Endothelial cell of umbilical vein (primary cell): ENCODE results near the gene TCF7L2. TPM values are rescaled to one million over a fixed set of nuclear protein-coding genes. Genes with fewer than 3 reads are reported as not detected.

Experiments
- BruUV-seq: library from RNA; stranded (reverse); fragments of 400-500 nt; replicated peaks from 2 replicates; lab custom pipeline; 2021; lab: Mats Ljungman, UMichigan
- CTCF ChIA-PET: fragments of 300-600, 350-600 bp; sonication (Branson Sonifier 250); formaldehyde crosslinking; loops from one replicate; lab custom pipeline; 2021; ENCODE audit warnings: antibody characterized with exemption, inconsistent platforms; lab: Charles Lee
- POLR2A ChIA-PET: fragments of 300-600, 350-600 bp; sonication (Branson Sonifier 250); formaldehyde crosslinking; loops from one replicate; lab custom pipeline; 2021; ENCODE audit warnings: antibody characterized with exemption, inconsistent platforms; lab: Charles Lee
- DNase-seq: peaks from one replicate; pipeline ENCODE4 v3.0.0-alpha.2; 2011; ENCODE audit warnings: low read depth, low spot score
- FAIRE-seq: peaks from 2 replicates; lab custom pipeline; 2011; peaks lifted over from hg19 to GRCh38; lab: Jason Lieb, UNC
- H2AFZ ChIP-seq: 2 replicates; pipeline ENCODE4 v1.6.0; 2012; ENCODE audit warnings: low read depth, low read length, control low read depth, inconsistent platforms
- H3K27ac ChIP-seq: 2 replicates; pipeline ENCODE4 v1.5.1; 2011; ENCODE audit warnings: low read depth, mild to moderate bottlenecking, control low read depth, low read length, moderate library complexity; ENCODE audit not compliant: insufficient read depth
- H3K27me3 ChIP-seq, 2 experiments: 2 replicates each; pipeline versions ENCODE4 v1.6.0 to v1.6.1; 2011; ENCODE audit warnings: low read length in 2 of 2, mixed read lengths in 1 of 2; ENCODE audit not compliant: control insufficient read depth in 2 of 2, insufficient read depth in 2 of 2
- H3K36me3 ChIP-seq, 2 experiments: 2 replicates in 1 of 2; 3 replicates in 1 of 2; pipeline ENCODE4 v1.5.1; 2011; ENCODE audit warnings: low read length in 2 of 2, mild to moderate bottlenecking in 1 of 2, moderate library complexity in 1 of 2; ENCODE audit not compliant: control insufficient read depth in 2 of 2, insufficient read depth in 2 of 2; ENCODE audit errors: extremely low read depth in 1 of 2
- H3K4me1 ChIP-seq: 3 replicates; pipeline ENCODE4 v1.5.1; 2011; ENCODE audit warnings: mild to moderate bottlenecking, low read length; ENCODE audit not compliant: control insufficient read depth, insufficient read depth; ENCODE audit errors: extremely low read depth
- H3K4me2 ChIP-seq: 2 replicates; pipeline ENCODE4 v1.6.1; 2011; ENCODE audit warnings: low read length, control low read depth, mixed read lengths; ENCODE audit not compliant: insufficient read depth
- H3K4me3 ChIP-seq, 3 experiments: fragments of 200-600 bp in 1 of 3; sonication (generic), shearing (Covaris generic) in 1 of 3; replicated peaks in 1 of 3; 2 replicates each; pipeline ENCODE4 v1.5.1; 2011 to 2016; ENCODE audit warnings: control low read depth in 3 of 3, low read length in 3 of 3, mild to moderate bottlenecking in 2 of 3, inconsistent platforms in 1 of 3, low read depth in 1 of 3, moderate library complexity in 1 of 3; ENCODE audit not compliant: insufficient read depth in 1 of 3
- H3K79me2 ChIP-seq: 2 replicates; pipeline ENCODE4 v1.6.0; 2012; ENCODE audit warnings: low read length, inconsistent platforms; ENCODE audit not compliant: control insufficient read depth, insufficient read depth
- H3K9ac ChIP-seq: replicated peaks from 2 replicates; pipeline ENCODE3; 2011; ENCODE audit warnings: low read length, control low read depth; ENCODE audit not compliant: insufficient read depth; ENCODE audit errors: extremely low read depth
- H3K9me1 ChIP-seq: replicated peaks from 3 replicates; pipeline ENCODE4 v1.6.0; 2011; ENCODE audit warnings: mild to moderate bottlenecking, low read length; ENCODE audit not compliant: control insufficient read depth, insufficient read depth; ENCODE audit errors: extremely low read depth
- H3K9me3 ChIP-seq: replicated peaks from 2 replicates; pipeline ENCODE4 v1.5.1; 2012; ENCODE audit warnings: low read length, inconsistent platforms; ENCODE audit not compliant: control insufficient read depth, insufficient read depth
- H4K20me1 ChIP-seq: replicated peaks from 2 replicates; pipeline ENCODE3; 2011; ENCODE audit warnings: mild to moderate bottlenecking, low read length; ENCODE audit not compliant: control insufficient read depth, insufficient read depth; ENCODE audit errors: extremely low read depth
- CTCF ChIP-seq, 2 donors: IDR thresholded peaks; 1 replicate in 1 of 2; 2 replicates in 1 of 2; pipeline ENCODE4 v1.5.1; 2011; ENCODE audit warnings: low read length in 2 of 2, mild to moderate bottlenecking in 2 of 2, moderate library complexity in 2 of 2, control low read depth in 1 of 2, inconsistent platforms in 1 of 2, low read depth in 1 of 2; ENCODE audit not compliant: insufficient read depth in 1 of 2; ENCODE audit errors: extremely low read depth in 1 of 2
- GATA2 ChIP-seq: IDR thresholded peaks from 2 replicates; pipeline ENCODE4 v1.7.0; 2011; ENCODE audit warnings: low read depth, mild to moderate bottlenecking, moderate library complexity, mixed read lengths, low read length; ENCODE audit not compliant: insufficient read length, insufficient read depth
- MAX ChIP-seq: IDR thresholded peaks from 2 replicates; pipeline ENCODE4 v1.6.1; 2011; ENCODE audit not compliant: insufficient read depth, insufficient read length
- MYC ChIP-seq: IDR thresholded peaks from one replicate; pipeline ENCODE4 v1.6.1; 2011; ENCODE audit warnings: mild to moderate bottlenecking, low read depth, low read length
- POLR2AphosphoS5 ChIP-seq: IDR thresholded peaks from 2 replicates; pipeline ENCODE4 v1.6.1; 2012; ENCODE audit warnings: low read depth, mild to moderate bottlenecking, control low read depth, low read length, moderate library complexity; ENCODE audit not compliant: insufficient read depth
- dilution Hi-C: fragments of 300-500 bp; cut with MboI; formaldehyde crosslinking; loops from one replicate; pipeline ENCODE4 v1.15.0; 2019; ENCODE audit warnings: low sequenced_read_pairs; ENCODE audit not compliant: extremely low pct_ligation_motif_present
- intact Hi-C: fragments of 100-400 bp; cut with micrococcal nuclease; formaldehyde crosslinking; loops from one replicate; pipeline ENCODE4 v1.10.0; 2022
- polyA plus RNA-seq, 4 experiments: library from polyadenylated mRNA; depleted of rRNA in 3 of 4; stranded (reverse) in 3 of 4; unstranded in 1 of 4; fragments of >200 nt; gene quantifications; 2 replicates each; pipeline versions ENCODE4 v1.2.1 to v1.2.3, GENCODE V29; 2011 to 2012; ENCODE audit warnings: missing spikeins in 1 of 4
- total RNA-seq: library from RNA; stranded (reverse); gene quantifications from 2 replicates; pipeline ENCODE4 v1.2.3, GENCODE V29; 2021

The TCF7L2 gene
- total and polyA plus RNA-seq, 2 donors (not counting 3 experiments of a cell fraction or from before 2014, with no cell fraction given) = 9.9 to 21.8 TPM

GRCh38 chr10:113171662-113172061 is 221.6 kb downstream of the TCF7L2 start:
- Histone ChIP-seq H3K9me3 (no peaks in the 10 kb centered on the region), H3K4me3 (no peak overlapping the region), H4K20me1 (no peaks in the 10 kb centered on the region), H3K4me1 (peaks cover 3% of the 10 kb centered on the region), H3K27ac (no peak overlapping the region), H2AFZ (no peak overlapping the region), H3K79me2 (no peaks in the 10 kb centered on the region), H3K27me3 (no peaks in the 10 kb centered on the region), H3K36me3 (peaks cover 0 to 3% of the 10 kb centered on the region in 2 experiments), H3K9me1 (no peaks in the 10 kb centered on the region), H3K9ac (no peak overlapping the region), H3K4me2 (no peak overlapping the region)
- FAIRE-seq (no peak), DNase-seq (no peak)
- BruUV-seq = no TSS peak
- dilution Hi-C loops = no loop called here
- TF ChIP-seq MYC (no peak), CTCF (IDR thresholded peaks at IDR 0.05; ENCODE audit: extremely low read depth in 1 of 2, insufficient read depth in 1 of 2, low read depth in 1 of 2, low read length in 2 of 2) (no peak), GATA2 (no peak)
- ChIA-PET CTCF (interaction anchor here (0.6 to 0.9 kb wide), 2 partner anchors 45 to 280 kb away, joined by 3 to 4 read pairs; no protein-coding TSS in a partner anchor), POLR2A (no interaction called here)
- intact Hi-C loops = no loop called here

- H3K27ac ChIP-seq = no peak overlapping the region
- H3K4me1 ChIP-seq = no peaks in the 10 kb centered on the region
- H3K4me3 ChIP-seq = no peak overlapping the region
- no TSS peak for BruUV-seq
- no peaks in the 10 kb centered on the region for H3K36me3 ChIP-seq
- intact Hi-C loops = no loop called here
- ChIA-PET POLR2A (no interaction called here), CTCF (interaction anchor here (1.3 to 2.4 kb wide), 2 partner anchors 210 to 388 kb away, joined by 6 to 8 read pairs; no protein-coding TSS in a partner anchor)
- H3K9me3 ChIP-seq = no peaks in the 10 kb centered on the region
- H3K4me2 ChIP-seq = no peak overlapping the region
- H4K20me1 ChIP-seq = no peaks in the 10 kb centered on the region
- H3K79me2 ChIP-seq = no peaks in the 10 kb centered on the region
- no peak for DNase-seq
- no peaks in the 10 kb centered on the region for H3K9me1 ChIP-seq
- H3K9ac ChIP-seq = no peak overlapping the region
- dilution Hi-C loops = no loop called here
- no peak for TF ChIP-seq POLR2AphosphoS5
- TF ChIP-seq MAX = no peak
- FAIRE-seq = no peak
- H2AFZ ChIP-seq = no peak overlapping the region
- no peaks in the 10 kb centered on the region for H3K27me3 ChIP-seq
Observed at GRCh38 chr10:113175176-113175575, 225.1 kb downstream of the TCF7L2 start.
